NCI-H2081 treated with DMSO at 0.1 percent for 48 hours (cell line): Measurements from ENCODE around the gene AKR1C3.
"Not testable (repeated sequence)": the region's sequence is repeated elsewhere in the genome, so short reads cannot be mapped to it uniquely, and the experiment has no call there.

Experiments used
- DNase-seq: peaks from one replicate; lab custom pipeline; 2025; lab: John Stamatoyannopoulos, UW

The AKR1C3 gene

GRCh38 chr10:5094265-5095205, at the start of gene AKR1C3:
AKR1C3 (plus strand) TSS chr10:5094414; CDS start chr10:5094445, 31 bp downstream.
- DNase-seq: no peak

GRCh38 chr10:5045095-5045494, 49.1 kb upstream of the AKR1C3 start:
- DNase-seq: no peak

GRCh38 chr10:5046410-5046809, 47.8 kb upstream of the AKR1C3 start:
- DNase-seq: no peak

- DNase-seq: not testable (repeated sequence)
Observed at GRCh38 chr10:5047055-5047454, 47.2 kb upstream of the AKR1C3 start.

GRCh38 chr10:5047912-5048628, 46.1 kb upstream of the AKR1C3 start:
- DNase-seq: no peak

GRCh38 chr10:5052951-5053500, 41.2 kb upstream of the AKR1C3 start:
- DNase-seq: not testable (repeated sequence)

GRCh38 chr10:5054831-5055230, 39.4 kb upstream of the AKR1C3 start:
- DNase-seq: not testable (repeated sequence)

GRCh38 chr10:5059267-5059666, 34.9 kb upstream of the AKR1C3 start:
- DNase-seq: not testable (repeated sequence)

- not testable (repeated sequence) for DNase-seq
Observed at GRCh38 chr10:5060791-5061190, 33.4 kb upstream of the AKR1C3 start.

- no peak for DNase-seq
Observed at GRCh38 chr10:5064656-5065055, 29.6 kb upstream of the AKR1C3 start.

GRCh38 chr10:5068274-5068984, 25.8 kb upstream of the AKR1C3 start:
- no peak for DNase-seq

- DNase-seq: no peak
Observed at GRCh38 chr10:5070648-5071410, 23.4 kb upstream of the AKR1C3 start.

GRCh38 chr10:5071411-5072198, 22.6 kb upstream of the AKR1C3 start:
- no peak for DNase-seq

- DNase-seq: no peak
Observed at GRCh38 chr10:5073659-5074058, 20.6 kb upstream of the AKR1C3 start.

GRCh38 chr10:5076615-5077014, 17.6 kb upstream of the AKR1C3 start:
- DNase-seq: no peak

GRCh38 chr10:5078547-5079180, 15.6 kb upstream of the AKR1C3 start:
- DNase-seq: no peak

GRCh38 chr10:5079306-5079830, 14.8 kb upstream of the AKR1C3 start:
- DNase-seq: no peak

GRCh38 chr10:5079836-5080235, 14.4 kb upstream of the AKR1C3 start:
- DNase-seq: no peak

- no peak for DNase-seq
Observed at GRCh38 chr10:5081091-5081490, 13.1 kb upstream of the AKR1C3 start.
